Upper lobe of left lung (tissue), 4 donors: ENCODE results near the gene PLSCR1.

ENCODE experiments used
- EP300 ChIP-seq, 4 donors: sonication (generic); formaldehyde crosslinking; IDR thresholded peaks; one replicate each; pipeline ENCODE4 v1.5.1; 2017; ENCODE audit warnings: antibody characterized with exemption in 4 of 4, control low read depth in 2 of 4
- POLR2A ChIP-seq, 4 donors: fragments of 450-650 bp; IDR thresholded peaks; one replicate each; pipeline ENCODE4 v1.5.1; 2016 to 2017; ENCODE audit warnings: antibody characterized with exemption in 4 of 4, mild to moderate bottlenecking in 2 of 4
- POLR2AphosphoS5 ChIP-seq, 2 donors: sonication (generic); formaldehyde crosslinking; IDR thresholded peaks; one replicate each; pipeline ENCODE4 v1.5.1; 2017; ENCODE audit warnings: antibody characterized with exemption in 2 of 2
- TF ChIP-seq, protein P1 (sequence below), 6 experiments: fragments of 450-650 bp in 4 of 6; fragments of 200-600 bp in 2 of 6; sonication (generic) in 2 of 6; IDR thresholded peaks; one replicate each; pipeline ENCODE4 v1.5.1; 2016 to 2019; ENCODE audit warnings: antibody characterized with exemption in 6 of 6

GRCh38 chr3:146470425-146470990, 73.9 kb downstream of the PLSCR1 start:
- TF ChIP-seq, protein P1, sequence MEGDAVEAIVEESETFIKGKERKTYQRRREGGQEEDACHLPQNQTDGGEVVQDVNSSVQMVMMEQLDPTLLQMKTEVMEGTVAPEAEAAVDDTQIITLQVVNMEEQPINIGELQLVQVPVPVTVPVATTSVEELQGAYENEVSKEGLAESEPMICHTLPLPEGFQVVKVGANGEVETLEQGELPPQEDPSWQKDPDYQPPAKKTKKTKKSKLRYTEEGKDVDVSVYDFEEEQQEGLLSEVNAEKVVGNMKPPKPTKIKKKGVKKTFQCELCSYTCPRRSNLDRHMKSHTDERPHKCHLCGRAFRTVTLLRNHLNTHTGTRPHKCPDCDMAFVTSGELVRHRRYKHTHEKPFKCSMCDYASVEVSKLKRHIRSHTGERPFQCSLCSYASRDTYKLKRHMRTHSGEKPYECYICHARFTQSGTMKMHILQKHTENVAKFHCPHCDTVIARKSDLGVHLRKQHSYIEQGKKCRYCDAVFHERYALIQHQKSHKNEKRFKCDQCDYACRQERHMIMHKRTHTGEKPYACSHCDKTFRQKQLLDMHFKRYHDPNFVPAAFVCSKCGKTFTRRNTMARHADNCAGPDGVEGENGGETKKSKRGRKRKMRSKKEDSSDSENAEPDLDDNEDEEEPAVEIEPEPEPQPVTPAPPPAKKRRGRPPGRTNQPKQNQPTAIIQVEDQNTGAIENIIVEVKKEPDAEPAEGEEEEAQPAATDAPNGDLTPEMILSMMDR (IDR thresholded peaks at IDR 0.05), result no peak
- TF ChIP-seq POLR2A (IDR thresholded peaks at IDR 0.05) (no peak), POLR2AphosphoS5 (IDR thresholded peaks at IDR 0.05) (no peak), EP300 (IDR thresholded peaks at IDR 0.05) (no peak)
